HepG2 (cell line): ENCODE results near the gene BASP1. TPM values are rescaled to one million over a fixed set of nuclear protein-coding genes. Genes with fewer than 3 reads are reported as not detected.

Source experiments
- ATAC-seq: fragments of 200-7000 bp; cut with Tn5 transposase; 3 replicates; pipeline ENCODE4 v1.9.1; 2020; ENCODE audit warnings: mild to moderate bottlenecking, moderate library complexity
- BruUV-seq: library from RNA; stranded (reverse); fragments of 400-500 nt; replicated peaks from 2 replicates; lab custom pipeline; 2021; lab: Mats Ljungman, UMichigan
- CTCF ChIA-PET: fragments of 300-600 bp; formaldehyde crosslinking; extraction: SDS; loops from one replicate; lab custom pipeline; 2021; ENCODE audit warnings: low total read pairs, inconsistent platforms, low intra/inter-chr PET ratio; lab: Yijun Ruan, JAX
- POLR2A ChIA-PET: fragments of 350-600 bp; sonication (Branson Sonifier 250); formaldehyde crosslinking; loops from one replicate; lab custom pipeline; 2020; ENCODE audit warnings: antibody characterized with exemption, inconsistent platforms; lab: Yijun Ruan, JAX
- DNase-seq: peaks from one replicate; pipeline ENCODE4 v3.0.0-alpha.2; 2015; ENCODE audit warnings: low spot score
- FAIRE-seq: peaks from 3 replicates; lab custom pipeline; 2011; peaks lifted over from hg19 to GRCh38; lab: Jason Lieb, UNC
- H2AFZ ChIP-seq: one replicate; pipeline ENCODE4 v1.6.1; 2011; ENCODE audit warnings: low read length, inconsistent platforms
- H3K27ac ChIP-seq: fragments of 300-600 bp; 3 replicates; pipeline ENCODE4 v1.8.0; 2011; ENCODE audit warnings: mixed run types, mild to moderate bottlenecking, mixed read lengths, low read length, inconsistent platforms; ENCODE audit not compliant: insufficient read depth; ENCODE audit errors: extremely low read length
- H3K27me3 ChIP-seq, 2 experiments: fragments of 200-600 bp in 1 of 2; 2 replicates in 1 of 2; 3 replicates in 1 of 2; pipeline versions ENCODE4 v1.6.0 to v1.8.0; 2011; ENCODE audit warnings: low read length in 2 of 2, mild to moderate bottlenecking in 2 of 2, moderate library complexity in 2 of 2, inconsistent platforms in 1 of 2; ENCODE audit not compliant: insufficient read depth in 2 of 2, control insufficient read depth in 1 of 2
- H3K36me3 ChIP-seq, 2 experiments: fragments of 200-600 bp in 1 of 2; replicated peaks in 1 of 2; 2 replicates in 1 of 2; 3 replicates in 1 of 2; pipeline versions ENCODE4 v1.5.1 to v1.8.0; 2011; ENCODE audit warnings: low read length in 2 of 2, inconsistent platforms in 1 of 2; ENCODE audit not compliant: insufficient read depth in 2 of 2, control insufficient read depth in 1 of 2
- H3K4me1 ChIP-seq: 2 replicates; pipeline ENCODE4 v1.5.1; 2012; ENCODE audit warnings: low read length, inconsistent platforms; ENCODE audit not compliant: insufficient read depth
- H3K4me2 ChIP-seq: 2 replicates; pipeline ENCODE4 v1.6.0; 2011; ENCODE audit warnings: low read depth, low read length, inconsistent platforms
- H3K4me3 ChIP-seq, 3 experiments: fragments of 200-600 bp in 1 of 3; sonication (generic), shearing (Covaris generic) in 1 of 3; replicated peaks in 1 of 3; 2 replicates each; pipeline ENCODE4 v1.5.1; 2011 to 2016; ENCODE audit warnings: low read length in 3 of 3, inconsistent platforms in 2 of 3, low read depth in 2 of 3, mild to moderate bottlenecking in 2 of 3, control low read depth in 1 of 3, mixed read lengths in 1 of 3; ENCODE audit not compliant: insufficient read depth in 1 of 3
- H3K79me2 ChIP-seq: one replicate; pipeline ENCODE4 v1.6.1; 2011; ENCODE audit warnings: low read length, inconsistent platforms; ENCODE audit not compliant: insufficient read depth
- H3K9ac ChIP-seq: 2 replicates; pipeline ENCODE4 v1.6.0; 2011; ENCODE audit warnings: mild to moderate bottlenecking, low read depth, low read length, inconsistent platforms; ENCODE audit not compliant: insufficient read depth
- H3K9me3 ChIP-seq: 2 replicates; pipeline ENCODE4 v1.5.1; 2012; ENCODE audit warnings: mild to moderate bottlenecking, low read length
- H4K20me1 ChIP-seq: 2 replicates; pipeline ENCODE4 v1.6.0; 2011; ENCODE audit warnings: inconsistent platforms, mild to moderate bottlenecking, low read length, moderate library complexity; ENCODE audit not compliant: insufficient read depth
- IKZF1 ChIP-seq: fragments of 450-650 bp; IDR thresholded peaks from 2 replicates; pipeline ENCODE4 v1.7.1; 2016
- KDM3A ChIP-seq: IDR thresholded peaks from 2 replicates; pipeline ENCODE4 v1.6.1; 2018; ENCODE audit warnings: low read depth, missing compliant biosample characterization
- SCMH1 ChIP-seq: sonication (generic); formaldehyde crosslinking; IDR thresholded peaks from 2 replicates; pipeline ENCODE4 v1.9.0; 2021; ENCODE audit warnings: missing genetic modification reagents, mild to moderate bottlenecking, borderline replicate concordance
- ZKSCAN1 ChIP-seq: fragments of 150-350 bp; IDR thresholded peaks from 2 replicates; pipeline ENCODE4 v1.6.1; 2014; ENCODE audit warnings: low read length
- ZNF225 ChIP-seq: sonication (generic); formaldehyde crosslinking; IDR thresholded peaks from 2 replicates; pipeline ENCODE4 v1.4.0; 2020; ENCODE audit warnings: mild to moderate bottlenecking, missing genetic modification reagents
- ZNF34 ChIP-seq: sonication (generic); formaldehyde crosslinking; IDR thresholded peaks from 2 replicates; pipeline ENCODE4 v1.4.0; 2020; ENCODE audit warnings: mild to moderate bottlenecking, missing genetic modification reagents, borderline replicate concordance
- WGBS: methylation state at CpG from one replicate; pipeline ENCODE4 v1.1.6; 2017; ENCODE audit warnings: low lambda C conversion rate; 5-methylcytosine and 5-hydroxymethylcytosine counted together
- in situ Hi-C: cut with HindIII; loops from 2 replicates; pipeline ENCODE4 v1.10.0; 2017; ENCODE audit warnings: low pct_unique_long_range_greater_than_20kb; ENCODE audit not compliant: extremely low pct_ligation_motif_present
- intact Hi-C: fragments of 100-400 bp; cut with micrococcal nuclease; formaldehyde crosslinking; loops from one replicate; pipeline ENCODE4 v1.10.0; 2022; ENCODE audit not compliant: unreplicated experiment
- polyA plus RNA-seq, 8 experiments: library from polyadenylated mRNA; depleted of rRNA in 3 of 8; stranded (reverse) in 7 of 8; unstranded in 1 of 8; fragments of >200 nt; fragmentation: Illumina TruSeq in 4 of 8; extraction: Trizol in 4 of 8; gene quantifications; 2 replicates each; pipeline versions ENCODE4 v1.2.1 to v1.2.3, GENCODE V29; 2011 to 2016; ENCODE audit warnings: low read depth in 4 of 8, missing spikeins in 1 of 8, mixed read lengths in 1 of 8; ENCODE audit not compliant: insufficient read depth in 1 of 8
- total RNA-seq, 5 experiments: library from RNA; depleted of rRNA; stranded (reverse); fragments of >200 nt; fragmentation: Illumina TruSeq; extraction: Trizol; gene quantifications; 2 replicates each; pipeline ENCODE4 v1.2.3, GENCODE V29; 2016; ENCODE audit warnings: low read depth in 1 of 5
- TF ChIP-seq, protein P1 (sequence below): sonication (generic); formaldehyde crosslinking; IDR thresholded peaks from 2 replicates; pipeline ENCODE4; 2020; ENCODE audit warnings: missing genetic modification reagents, mild to moderate bottlenecking, borderline replicate concordance
- TF ChIP-seq, protein P2 (sequence below): sonication (generic); formaldehyde crosslinking; conservative IDR thresholded peaks from 2 replicates; pipeline ENCODE4 v1.4.0; 2020; ENCODE audit warnings: missing genetic modification reagents

Gene BASP1
- total and polyA plus RNA-seq, 2 of the 13 experiments (the other 11 are each of a cell fraction or from before 2014, with no cell fraction given), result 0.04 TPM; not detected in 1

DNA sequence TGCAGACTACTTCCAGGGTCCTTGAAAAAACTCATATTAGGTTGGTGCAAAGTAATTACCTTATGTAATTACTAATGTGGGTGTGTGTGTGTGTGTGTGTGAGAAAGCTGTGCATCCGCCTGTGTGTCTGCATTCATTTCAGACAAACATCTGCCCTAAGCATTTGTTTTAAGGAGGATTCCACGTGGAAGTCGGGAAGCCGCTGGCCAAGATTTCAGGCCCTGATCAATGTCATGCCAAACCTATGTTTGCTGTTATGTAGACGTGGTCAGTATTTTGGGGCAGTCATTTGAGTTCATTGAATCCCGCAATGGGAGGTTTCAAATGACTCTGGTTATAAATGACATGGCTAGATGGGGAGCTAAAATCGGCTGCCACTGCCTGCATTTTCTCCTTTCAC is 33.6 kb upstream of the BASP1 start (continued):
- TF ChIP-seq, protein P1, sequence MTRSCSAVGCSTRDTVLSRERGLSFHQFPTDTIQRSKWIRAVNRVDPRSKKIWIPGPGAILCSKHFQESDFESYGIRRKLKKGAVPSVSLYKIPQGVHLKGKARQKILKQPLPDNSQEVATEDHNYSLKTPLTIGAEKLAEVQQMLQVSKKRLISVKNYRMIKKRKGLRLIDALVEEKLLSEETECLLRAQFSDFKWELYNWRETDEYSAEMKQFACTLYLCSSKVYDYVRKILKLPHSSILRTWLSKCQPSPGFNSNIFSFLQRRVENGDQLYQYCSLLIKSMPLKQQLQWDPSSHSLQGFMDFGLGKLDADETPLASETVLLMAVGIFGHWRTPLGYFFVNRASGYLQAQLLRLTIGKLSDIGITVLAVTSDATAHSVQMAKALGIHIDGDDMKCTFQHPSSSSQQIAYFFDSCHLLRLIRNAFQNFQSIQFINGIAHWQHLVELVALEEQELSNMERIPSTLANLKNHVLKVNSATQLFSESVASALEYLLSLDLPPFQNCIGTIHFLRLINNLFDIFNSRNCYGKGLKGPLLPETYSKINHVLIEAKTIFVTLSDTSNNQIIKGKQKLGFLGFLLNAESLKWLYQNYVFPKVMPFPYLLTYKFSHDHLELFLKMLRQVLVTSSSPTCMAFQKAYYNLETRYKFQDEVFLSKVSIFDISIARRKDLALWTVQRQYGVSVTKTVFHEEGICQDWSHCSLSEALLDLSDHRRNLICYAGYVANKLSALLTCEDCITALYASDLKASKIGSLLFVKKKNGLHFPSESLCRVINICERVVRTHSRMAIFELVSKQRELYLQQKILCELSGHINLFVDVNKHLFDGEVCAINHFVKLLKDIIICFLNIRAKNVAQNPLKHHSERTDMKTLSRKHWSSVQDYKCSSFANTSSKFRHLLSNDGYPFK (CRISPR knock-in tag), result no peak
- no peak for TF ChIP-seq ZKSCAN1
- no peak for TF ChIP-seq ZNF225 (CRISPR knock-in tag)
- TF ChIP-seq ZNF34 (CRISPR knock-in tag), result no peak
- TF ChIP-seq, protein P2, sequence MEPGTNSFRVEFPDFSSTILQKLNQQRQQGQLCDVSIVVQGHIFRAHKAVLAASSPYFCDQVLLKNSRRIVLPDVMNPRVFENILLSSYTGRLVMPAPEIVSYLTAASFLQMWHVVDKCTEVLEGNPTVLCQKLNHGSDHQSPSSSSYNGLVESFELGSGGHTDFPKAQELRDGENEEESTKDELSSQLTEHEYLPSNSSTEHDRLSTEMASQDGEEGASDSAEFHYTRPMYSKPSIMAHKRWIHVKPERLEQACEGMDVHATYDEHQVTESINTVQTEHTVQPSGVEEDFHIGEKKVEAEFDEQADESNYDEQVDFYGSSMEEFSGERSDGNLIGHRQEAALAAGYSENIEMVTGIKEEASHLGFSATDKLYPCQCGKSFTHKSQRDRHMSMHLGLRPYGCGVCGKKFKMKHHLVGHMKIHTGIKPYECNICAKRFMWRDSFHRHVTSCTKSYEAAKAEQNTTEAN (CRISPR knock-in tag), result no peak
- no peak for TF ChIP-seq KDM3A

DNA sequence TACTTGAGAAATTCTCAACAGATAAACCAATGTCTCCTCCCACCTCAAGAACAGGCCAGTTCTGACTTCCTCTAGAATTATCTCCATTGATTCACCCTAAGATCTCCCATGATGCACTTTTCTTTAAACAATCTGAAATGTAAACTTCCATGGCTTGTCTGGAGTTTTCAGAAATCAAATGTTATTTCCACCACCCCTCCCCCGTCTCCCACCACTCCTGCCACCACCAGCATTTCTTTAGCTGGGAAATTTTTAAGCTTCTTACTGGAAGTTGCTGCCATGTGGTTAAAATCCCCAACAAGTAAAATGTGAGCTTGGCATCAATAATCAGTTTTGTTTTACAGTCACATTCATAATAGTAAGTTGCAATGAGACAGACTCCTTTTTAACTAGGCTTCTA is 32.8 kb upstream of the BASP1 start:
- intact Hi-C loops, result loop anchor here (1.0 kb wide), 1 partner anchor 250 kb away; no protein-coding TSS in a partner anchor
- 56% methylated on average over 1 of the region's 1 CpG for WGBS
- H3K79me2 ChIP-seq, result no peaks in the 10 kb centered on the region
- in situ Hi-C loops, result loop anchor here (10.0 kb wide), 1 partner anchor 250 kb away; the partner anchor contains the start of gene MYO10
- H3K9me3 ChIP-seq, result no peaks in the 10 kb centered on the region
- H3K4me2 ChIP-seq, result no peak overlapping the region
- H2AFZ ChIP-seq, result no peak overlapping the region
- ATAC-seq (no peak), DNase-seq (no peak), FAIRE-seq (no peak)
- no peak overlapping the region for H3K27ac ChIP-seq
- ChIA-PET CTCF (no interaction called here), POLR2A (no interaction called here)
- no peaks in the 10 kb centered on the region for H4K20me1 ChIP-seq
- no peaks in the 10 kb centered on the region for H3K36me3 ChIP-seq
- H3K4me3 ChIP-seq, result no peak overlapping the region
- no peak for TF ChIP-seq SCMH1
- no peak for TF ChIP-seq IKZF1
- H3K27me3 ChIP-seq, result no peaks in the 10 kb centered on the region
- no TSS peak for BruUV-seq
- H3K4me1 ChIP-seq, result no peaks in the 10 kb centered on the region
- no peak overlapping the region for H3K9ac ChIP-seq
